ENCODE data around the gene DECR2.

The DECR2 gene

DNA sequence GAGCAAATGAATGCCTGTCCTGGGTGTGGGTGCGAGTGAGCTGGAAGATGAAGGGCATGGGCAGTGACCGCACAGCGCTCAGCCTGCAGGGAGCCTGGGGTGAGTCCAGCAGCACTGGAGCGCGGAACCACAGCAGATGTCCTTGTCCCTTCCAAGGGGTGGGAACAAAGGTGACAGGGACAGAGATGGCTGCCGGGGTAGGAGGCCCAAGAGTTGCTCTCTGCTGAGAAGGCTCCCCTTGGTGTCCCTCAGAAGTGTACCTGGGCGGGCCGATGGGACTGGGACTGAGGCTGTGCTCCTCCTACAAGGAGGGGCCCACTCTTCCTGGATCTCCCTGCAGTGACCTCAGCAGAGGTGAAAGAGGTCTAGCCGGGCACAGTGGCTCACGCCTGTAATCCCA lies 12.3 kb upstream of the DECR2 start:
- Histone ChIP-seq H3K4me1 (ENCODE audit: control insufficient read depth, insufficient read depth, low read length) (no peaks in the 10 kb centered on the region), H3K4me3 (ENCODE audit: low read depth, low read length) (no peak overlapping the region), H3K9me3 (ENCODE audit: control insufficient read depth, insufficient read depth, low read depth, low read length) (no peaks in the 10 kb centered on the region), H3K36me3 (ENCODE audit: control insufficient read depth in 2 of 2, insufficient read depth in 1 of 2, low read length in 2 of 2) (no peaks in the 10 kb centered on the region), H3K27ac (ENCODE audit: extremely low read depth, low read depth, low read length) (no peak overlapping the region)
- TF ChIP-seq KLF1 (tag by site-specific recombination; IDR thresholded peaks at IDR 0.05) (0 out of 2 replicates have a peak, but pooled peaks have one; percentile 14), SALL2 (tag by site-specific recombination; IDR thresholded peaks at IDR 0.05; ENCODE audit: borderline replicate concordance) (no peak), ZNF707 (tag by site-specific recombination; IDR thresholded peaks at IDR 0.05) (no peak)
- POLR2A ChIA-PET = interaction anchor here (0.6 to 0.8 kb wide), 3 partner anchors 12 to 67 kb away, joined by 3 read pairs; partner anchors contain the start of gene DECR2
- CTCF ChIA-PET = interaction anchor here (0.7 to 1.2 kb wide), 2 partner anchors 22 to 106 kb away, joined by 3 to 6 read pairs; no protein-coding TSS in a partner anchor

DNA sequence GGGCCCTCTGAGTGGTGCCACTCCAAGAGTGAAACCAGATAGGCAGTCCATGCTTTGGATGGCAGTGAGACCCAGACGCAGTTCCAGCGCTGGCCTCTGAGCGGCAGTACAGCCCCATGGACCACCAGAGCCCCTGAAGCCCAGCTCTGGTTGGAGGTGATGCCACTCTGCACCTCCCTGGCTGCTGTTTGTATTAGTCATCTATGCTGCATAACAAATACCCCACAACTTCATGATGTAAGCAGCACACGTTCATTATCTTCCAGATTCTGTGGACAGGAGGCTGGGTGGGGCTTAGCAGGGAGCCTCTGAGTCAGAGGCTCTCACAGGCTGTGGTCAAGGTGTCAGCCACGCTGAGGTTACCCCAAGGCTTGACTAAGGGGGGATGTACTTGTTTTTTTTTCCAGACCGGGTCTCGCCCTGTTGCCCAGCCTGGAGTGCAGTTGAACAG lies 9.8 kb upstream of the DECR2 start:
- no peaks in the 10 kb centered on the region for H3K9me3 ChIP-seq (ENCODE audit: control insufficient read depth, insufficient read depth, low read depth, low read length)
- H3K4me3 ChIP-seq (ENCODE audit: low read depth, low read length) = no peak overlapping the region
- no peaks in the 10 kb centered on the region for H3K4me1 ChIP-seq (ENCODE audit: control insufficient read depth, insufficient read depth, low read length)
- CTCF ChIA-PET = interaction anchor here (0.5 to 4.0 kb wide), 19 partner anchors 8 to 711 kb away, joined by 3 to 27 read pairs (median 3); no protein-coding TSS in a partner anchor
- H3K36me3 ChIP-seq (ENCODE audit: control insufficient read depth in 2 of 2, insufficient read depth in 1 of 2, low read length in 2 of 2) = no peaks in the 10 kb centered on the region
- no peak overlapping the region for H3K27ac ChIP-seq (ENCODE audit: extremely low read depth, low read depth, low read length)
- POLR2A ChIA-PET = interaction anchor here (0.9 to 1.4 kb wide), 5 partner anchors 9 to 195 kb away, joined by 3 to 8 read pairs (median 4); partner anchors contain the start of gene DECR2
- TF ChIP-seq HOXD13 (CRISPR knock-in tag; IDR thresholded peaks at IDR 0.05; ENCODE audit: borderline replicate concordance) (no peak), ZNF221 (tag by site-specific recombination; IDR thresholded peaks at IDR 0.05; ENCODE audit: borderline replicate concordance) (no peak), ZFHX2 (tag by site-specific recombination; conservative IDR thresholded peaks at IDR 0.05) (no peak), ZNF585B (tag by site-specific recombination; IDR thresholded peaks at IDR 0.05) (no peak), ZIC2 (tag by site-specific recombination; IDR thresholded peaks at IDR 0.05) (no peak), ZBTB20 (tag by site-specific recombination; IDR thresholded peaks at IDR 0.05) (no peak), TCF7L2 (IDR thresholded peaks at IDR 0.05; ENCODE audit: borderline replicate concordance, low read depth, low read length) (no peak), WT1 (tag by site-specific recombination; IDR thresholded peaks at IDR 0.05) (no peak), BCL11B (tag by site-specific recombination; IDR thresholded peaks at IDR 0.05; ENCODE audit: low read depth) (no peak), ZNF561 (tag by site-specific recombination; IDR thresholded peaks at IDR 0.05; ENCODE audit: borderline replicate concordance) (no peak)
- TF ChIP-seq, protein P1, sequence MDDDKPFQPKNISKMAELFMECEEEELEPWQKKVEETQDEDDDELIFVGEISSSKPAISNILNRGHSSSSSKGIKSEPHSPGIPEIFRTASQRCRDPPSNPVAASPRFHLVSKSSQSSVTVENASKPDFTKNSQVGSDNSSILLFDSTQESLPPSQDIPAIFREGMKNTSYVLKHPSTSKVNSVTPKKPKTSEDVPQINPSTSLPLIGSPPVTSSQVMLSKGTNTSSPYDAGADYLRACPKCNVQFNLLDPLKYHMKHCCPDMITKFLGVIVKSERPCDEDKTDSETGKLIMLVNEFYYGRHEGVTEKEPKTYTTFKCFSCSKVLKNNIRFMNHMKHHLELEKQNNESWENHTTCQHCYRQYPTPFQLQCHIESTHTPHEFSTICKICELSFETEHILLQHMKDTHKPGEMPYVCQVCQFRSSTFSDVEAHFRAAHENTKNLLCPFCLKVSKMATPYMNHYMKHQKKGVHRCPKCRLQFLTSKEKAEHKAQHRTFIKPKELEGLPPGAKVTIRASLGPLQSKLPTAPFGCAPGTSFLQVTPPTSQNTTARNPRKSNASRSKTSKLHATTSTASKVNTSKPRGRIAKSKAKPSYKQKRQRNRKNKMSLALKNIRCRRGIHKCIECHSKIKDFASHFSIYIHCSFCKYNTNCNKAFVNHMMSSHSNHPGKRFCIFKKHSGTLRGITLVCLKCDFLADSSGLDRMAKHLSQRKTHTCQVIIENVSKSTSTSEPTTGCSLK (tag by site-specific recombination; IDR thresholded peaks at IDR 0.05) = no peak
- TF ChIP-seq, protein P2, sequence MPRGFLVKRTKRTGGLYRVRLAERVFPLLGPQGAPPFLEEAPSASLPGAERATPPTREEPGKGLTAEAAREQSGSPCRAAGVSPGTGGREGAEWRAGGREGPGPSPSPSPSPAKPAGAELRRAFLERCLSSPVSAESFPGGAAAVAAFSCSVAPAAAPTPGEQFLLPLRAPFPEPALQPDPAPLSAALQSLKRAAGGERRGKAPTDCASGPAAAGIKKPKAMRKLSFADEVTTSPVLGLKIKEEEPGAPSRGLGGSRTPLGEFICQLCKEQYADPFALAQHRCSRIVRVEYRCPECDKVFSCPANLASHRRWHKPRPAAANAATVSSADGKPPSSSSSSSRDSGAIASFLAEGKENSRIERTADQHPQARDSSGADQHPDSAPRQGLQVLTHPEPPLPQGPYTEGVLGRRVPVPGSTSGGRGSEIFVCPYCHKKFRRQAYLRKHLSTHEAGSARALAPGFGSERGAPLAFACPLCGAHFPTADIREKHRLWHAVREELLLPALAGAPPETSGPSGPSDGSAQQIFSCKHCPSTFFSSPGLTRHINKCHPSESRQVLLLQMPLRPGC (tag by site-specific recombination; IDR thresholded peaks at IDR 0.05) = no peak
- TF ChIP-seq, protein P3, sequence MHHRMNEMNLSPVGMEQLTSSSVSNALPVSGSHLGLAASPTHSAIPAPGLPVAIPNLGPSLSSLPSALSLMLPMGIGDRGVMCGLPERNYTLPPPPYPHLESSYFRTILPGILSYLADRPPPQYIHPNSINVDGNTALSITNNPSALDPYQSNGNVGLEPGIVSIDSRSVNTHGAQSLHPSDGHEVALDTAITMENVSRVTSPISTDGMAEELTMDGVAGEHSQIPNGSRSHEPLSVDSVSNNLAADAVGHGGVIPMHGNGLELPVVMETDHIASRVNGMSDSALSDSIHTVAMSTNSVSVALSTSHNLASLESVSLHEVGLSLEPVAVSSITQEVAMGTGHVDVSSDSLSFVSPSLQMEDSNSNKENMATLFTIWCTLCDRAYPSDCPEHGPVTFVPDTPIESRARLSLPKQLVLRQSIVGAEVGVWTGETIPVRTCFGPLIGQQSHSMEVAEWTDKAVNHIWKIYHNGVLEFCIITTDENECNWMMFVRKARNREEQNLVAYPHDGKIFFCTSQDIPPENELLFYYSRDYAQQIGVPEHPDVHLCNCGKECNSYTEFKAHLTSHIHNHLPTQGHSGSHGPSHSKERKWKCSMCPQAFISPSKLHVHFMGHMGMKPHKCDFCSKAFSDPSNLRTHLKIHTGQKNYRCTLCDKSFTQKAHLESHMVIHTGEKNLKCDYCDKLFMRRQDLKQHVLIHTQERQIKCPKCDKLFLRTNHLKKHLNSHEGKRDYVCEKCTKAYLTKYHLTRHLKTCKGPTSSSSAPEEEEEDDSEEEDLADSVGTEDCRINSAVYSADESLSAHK (tag by site-specific recombination; IDR thresholded peaks at IDR 0.05) = no peak
- TF ChIP-seq, protein P4, sequence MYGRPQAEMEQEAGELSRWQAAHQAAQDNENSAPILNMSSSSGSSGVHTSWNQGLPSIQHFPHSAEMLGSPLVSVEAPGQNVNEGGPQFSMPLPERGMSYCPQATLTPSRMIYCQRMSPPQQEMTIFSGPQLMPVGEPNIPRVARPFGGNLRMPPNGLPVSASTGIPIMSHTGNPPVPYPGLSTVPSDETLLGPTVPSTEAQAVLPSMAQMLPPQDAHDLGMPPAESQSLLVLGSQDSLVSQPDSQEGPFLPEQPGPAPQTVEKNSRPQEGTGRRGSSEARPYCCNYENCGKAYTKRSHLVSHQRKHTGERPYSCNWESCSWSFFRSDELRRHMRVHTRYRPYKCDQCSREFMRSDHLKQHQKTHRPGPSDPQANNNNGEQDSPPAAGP (tag by site-specific recombination; IDR thresholded peaks at IDR 0.05) = peak; percentile 82; the same call in 1 of the 2 replicates
- TF ChIP-seq, protein P5, sequence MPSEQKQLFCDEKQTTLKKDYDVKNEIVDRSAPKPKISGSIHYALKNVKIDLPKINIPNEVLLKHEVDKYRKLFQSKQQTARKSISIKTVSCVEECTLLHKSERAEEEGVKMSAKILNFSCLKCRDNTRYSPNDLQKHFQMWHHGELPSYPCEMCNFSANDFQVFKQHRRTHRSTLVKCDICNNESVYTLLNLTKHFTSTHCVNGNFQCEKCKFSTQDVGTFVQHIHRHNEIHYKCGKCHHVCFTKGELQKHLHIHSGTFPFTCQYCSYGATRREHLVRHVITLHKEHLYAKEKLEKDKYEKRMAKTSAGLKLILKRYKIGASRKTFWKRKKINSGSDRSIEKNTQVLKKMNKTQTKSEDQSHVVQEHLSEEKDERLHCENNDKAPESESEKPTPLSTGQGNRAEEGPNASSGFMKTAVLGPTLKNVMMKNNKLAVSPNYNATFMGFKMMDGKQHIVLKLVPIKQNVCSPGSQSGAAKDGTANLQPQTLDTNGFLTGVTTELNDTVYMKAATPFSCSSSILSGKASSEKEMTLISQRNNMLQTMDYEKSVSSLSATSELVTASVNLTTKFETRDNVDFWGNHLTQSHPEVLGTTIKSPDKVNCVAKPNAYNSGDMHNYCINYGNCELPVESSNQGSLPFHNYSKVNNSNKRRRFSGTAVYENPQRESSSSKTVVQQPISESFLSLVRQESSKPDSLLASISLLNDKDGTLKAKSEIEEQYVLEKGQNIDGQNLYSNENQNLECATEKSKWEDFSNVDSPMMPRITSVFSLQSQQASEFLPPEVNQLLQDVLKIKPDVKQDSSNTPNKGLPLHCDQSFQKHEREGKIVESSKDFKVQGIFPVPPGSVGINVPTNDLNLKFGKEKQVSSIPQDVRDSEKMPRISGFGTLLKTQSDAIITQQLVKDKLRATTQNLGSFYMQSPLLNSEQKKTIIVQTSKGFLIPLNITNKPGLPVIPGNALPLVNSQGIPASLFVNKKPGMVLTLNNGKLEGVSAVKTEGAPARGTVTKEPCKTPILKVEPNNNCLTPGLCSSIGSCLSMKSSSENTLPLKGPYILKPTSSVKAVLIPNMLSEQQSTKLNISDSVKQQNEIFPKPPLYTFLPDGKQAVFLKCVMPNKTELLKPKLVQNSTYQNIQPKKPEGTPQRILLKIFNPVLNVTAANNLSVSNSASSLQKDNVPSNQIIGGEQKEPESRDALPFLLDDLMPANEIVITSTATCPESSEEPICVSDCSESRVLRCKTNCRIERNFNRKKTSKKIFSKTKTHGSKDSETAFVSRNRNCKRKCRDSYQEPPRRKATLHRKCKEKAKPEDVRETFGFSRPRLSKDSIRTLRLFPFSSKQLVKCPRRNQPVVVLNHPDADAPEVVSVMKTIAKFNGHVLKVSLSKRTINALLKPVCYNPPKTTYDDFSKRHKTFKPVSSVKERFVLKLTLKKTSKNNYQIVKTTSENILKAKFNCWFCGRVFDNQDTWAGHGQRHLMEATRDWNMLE (tag by site-specific recombination; conservative IDR thresholded peaks at IDR 0.05; ENCODE audit: low read depth) = no peak
- TF ChIP-seq, protein P6, sequence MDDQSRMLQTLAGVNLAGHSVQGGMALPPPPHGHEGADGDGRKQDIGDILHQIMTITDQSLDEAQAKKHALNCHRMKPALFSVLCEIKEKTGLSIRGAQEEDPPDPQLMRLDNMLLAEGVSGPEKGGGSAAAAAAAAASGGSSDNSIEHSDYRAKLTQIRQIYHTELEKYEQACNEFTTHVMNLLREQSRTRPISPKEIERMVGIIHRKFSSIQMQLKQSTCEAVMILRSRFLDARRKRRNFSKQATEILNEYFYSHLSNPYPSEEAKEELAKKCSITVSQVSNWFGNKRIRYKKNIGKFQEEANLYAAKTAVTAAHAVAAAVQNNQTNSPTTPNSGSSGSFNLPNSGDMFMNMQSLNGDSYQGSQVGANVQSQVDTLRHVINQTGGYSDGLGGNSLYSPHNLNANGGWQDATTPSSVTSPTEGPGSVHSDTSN (CRISPR knock-in tag; IDR thresholded peaks at IDR 0.05) = no peak
